Hematopoietic multipotent progenitor cell (in vitro differentiated cells): Measurements from ENCODE around the gene PQBP1. TPM values are rescaled to one million over a fixed set of nuclear protein-coding genes. Genes with fewer than 3 reads are reported as not detected.

Source experiments
- DNase-seq, 3 donors: peaks; one replicate each; pipeline ENCODE4 v3.0.0-alpha.2; 2011 to 2015; ENCODE audit warnings: low read depth in 2 of 3, low spot score in 2 of 3
- total RNA-seq: library from RNA; depleted of rRNA; stranded (reverse); fragments of >200 nt; gene quantifications from one replicate; pipeline ENCODE4 v1.2.3, GENCODE V29; 2012

Gene PQBP1
- total RNA-seq, 1 donor, result 89.9 TPM

DNA sequence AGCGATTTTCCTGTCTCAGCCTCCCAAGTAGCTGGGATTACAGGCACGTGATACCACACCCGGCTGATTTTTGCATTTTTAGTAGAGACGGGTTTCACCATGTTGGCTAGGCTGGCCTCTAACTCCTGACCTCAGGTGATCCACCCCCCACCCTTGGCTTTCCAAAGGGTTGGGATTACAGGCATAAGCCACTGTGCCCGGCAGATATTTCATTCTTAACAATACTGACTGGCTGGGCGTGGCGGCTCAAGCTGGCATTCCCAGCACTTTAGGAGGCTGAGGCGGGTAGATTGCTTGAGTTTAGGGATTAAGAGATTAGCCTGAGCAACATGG is 1.3 kb downstream of the PQBP1 start:
- no peak for DNase-seq

DNA sequence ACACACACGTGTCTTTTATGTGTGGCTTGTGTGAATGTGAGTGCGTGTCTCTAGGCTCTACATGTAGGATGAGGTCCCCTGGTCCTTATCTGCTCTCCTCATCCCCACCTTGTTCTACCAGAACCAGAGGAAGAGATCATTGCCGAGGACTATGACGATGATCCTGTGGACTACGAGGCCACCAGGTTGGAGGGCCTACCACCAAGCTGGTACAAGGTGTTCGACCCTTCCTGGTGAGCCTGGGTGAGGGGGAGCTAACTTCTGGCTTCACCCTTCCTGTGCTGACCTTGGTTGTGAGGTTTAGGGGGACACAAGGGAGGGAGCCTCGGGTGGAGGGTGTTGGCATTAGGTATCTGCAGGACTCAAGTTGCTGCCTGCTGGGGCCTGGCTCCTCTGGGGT is 3.3 kb downstream of the PQBP1 start:
- no peak for DNase-seq

GRCh38 chrX:48902135-48902534 is 4.4 kb downstream of the PQBP1 start:
- DNase-seq, result no peak

DNA sequence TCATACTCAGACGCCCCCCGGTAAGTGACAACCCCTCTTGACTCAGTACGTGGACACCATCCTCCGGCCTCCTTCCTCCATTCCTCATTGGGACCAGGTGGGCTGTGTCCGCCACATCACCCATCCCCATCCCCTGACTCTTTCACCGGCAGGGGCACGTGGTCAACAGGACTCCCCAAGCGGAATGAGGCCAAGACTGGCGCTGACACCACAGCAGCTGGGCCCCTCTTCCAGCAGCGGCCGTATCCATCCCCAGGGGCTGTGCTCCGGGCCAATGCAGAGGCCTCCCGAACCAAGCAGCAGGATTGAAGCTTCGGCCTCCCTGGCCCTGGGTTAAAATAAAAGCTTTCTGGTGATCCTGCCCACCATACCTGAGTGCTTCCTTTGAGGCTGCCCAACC is 5.0 kb downstream of the PQBP1 start:
- no peak for DNase-seq

GRCh38 chrX:48903290-48903689 is 5.6 kb downstream of the PQBP1 start:
- DNase-seq, result no peak

DNA sequence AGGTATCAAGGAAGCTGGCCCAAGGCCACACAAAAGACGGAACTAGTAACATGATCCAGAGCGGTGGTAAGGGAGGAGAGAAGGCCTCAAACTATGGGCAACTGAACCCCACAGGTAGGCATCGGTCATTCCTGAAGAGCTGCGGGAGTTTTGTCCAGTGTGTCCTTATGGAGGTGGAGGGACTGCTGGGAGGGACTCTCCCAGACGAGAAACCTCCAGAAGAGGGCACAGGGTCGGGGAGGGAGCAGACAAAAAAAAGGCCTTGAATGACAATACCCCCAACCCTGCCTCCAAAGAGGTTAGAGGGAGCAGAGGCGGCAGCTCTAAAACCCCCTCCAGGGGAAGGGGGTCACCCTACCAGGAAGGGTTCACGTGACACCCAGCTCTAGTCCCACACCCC is 6.5 kb downstream of the PQBP1 start:
- DNase-seq, result no peak

DNA sequence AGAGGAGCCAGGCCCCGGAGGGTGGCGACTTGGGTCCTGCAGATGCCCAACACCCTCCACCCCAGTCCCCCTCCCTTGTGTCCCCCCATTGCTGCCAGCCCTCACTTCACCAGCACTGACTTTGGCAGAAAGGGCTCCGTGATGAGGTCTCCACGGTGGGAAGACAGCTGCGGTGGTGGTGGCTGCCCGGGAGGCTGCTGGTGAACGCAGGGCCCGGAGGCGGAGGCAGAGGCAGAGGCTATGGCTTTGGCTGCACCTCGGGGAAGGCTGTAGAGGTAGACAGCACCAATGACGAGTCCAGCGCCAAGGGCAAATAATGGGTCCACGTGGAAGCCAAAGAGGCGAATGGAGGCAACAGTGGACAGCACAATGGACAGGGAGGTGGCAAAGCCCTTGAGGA is 6.9 kb downstream of the PQBP1 start:
- no peak for DNase-seq

DNA sequence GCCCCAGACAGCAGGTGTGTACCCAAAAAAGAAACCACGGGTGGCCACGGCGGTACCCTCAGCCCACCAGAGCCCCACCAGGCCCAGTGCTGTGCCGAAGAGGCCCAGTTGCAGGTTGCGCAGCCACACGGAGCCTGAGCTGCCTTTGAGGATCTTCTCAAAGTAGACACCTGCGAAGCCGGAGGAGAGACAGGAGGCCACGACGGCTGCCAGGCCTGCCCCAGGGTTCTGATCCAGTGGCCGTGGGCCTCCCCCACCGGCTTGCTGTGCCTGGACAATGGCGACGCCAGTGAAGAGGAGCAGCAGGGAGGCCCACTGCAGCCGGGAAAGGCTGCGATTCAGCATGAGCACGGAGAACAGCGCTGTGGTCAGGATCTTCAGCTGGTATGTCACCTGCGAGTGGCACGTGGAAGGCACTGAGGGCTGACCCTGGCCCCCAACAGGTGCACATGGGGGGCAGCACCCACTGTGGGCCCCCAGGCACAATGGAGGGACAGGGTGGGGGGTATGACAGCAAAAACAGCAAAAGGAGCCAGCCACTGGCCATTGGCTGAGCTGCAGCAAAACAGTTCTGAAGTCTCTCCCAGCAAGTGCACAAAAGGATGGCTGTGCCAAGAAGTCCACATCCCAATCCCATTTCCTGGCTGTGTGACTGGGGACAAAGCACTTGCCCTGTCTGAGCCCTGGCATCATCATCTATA is 7.5 kb downstream of the PQBP1 start:
- DNase-seq, result no peak

GRCh38 chrX:48908600-48908999 is 10.9 kb downstream of the PQBP1 start:
- no peak for DNase-seq

DNA sequence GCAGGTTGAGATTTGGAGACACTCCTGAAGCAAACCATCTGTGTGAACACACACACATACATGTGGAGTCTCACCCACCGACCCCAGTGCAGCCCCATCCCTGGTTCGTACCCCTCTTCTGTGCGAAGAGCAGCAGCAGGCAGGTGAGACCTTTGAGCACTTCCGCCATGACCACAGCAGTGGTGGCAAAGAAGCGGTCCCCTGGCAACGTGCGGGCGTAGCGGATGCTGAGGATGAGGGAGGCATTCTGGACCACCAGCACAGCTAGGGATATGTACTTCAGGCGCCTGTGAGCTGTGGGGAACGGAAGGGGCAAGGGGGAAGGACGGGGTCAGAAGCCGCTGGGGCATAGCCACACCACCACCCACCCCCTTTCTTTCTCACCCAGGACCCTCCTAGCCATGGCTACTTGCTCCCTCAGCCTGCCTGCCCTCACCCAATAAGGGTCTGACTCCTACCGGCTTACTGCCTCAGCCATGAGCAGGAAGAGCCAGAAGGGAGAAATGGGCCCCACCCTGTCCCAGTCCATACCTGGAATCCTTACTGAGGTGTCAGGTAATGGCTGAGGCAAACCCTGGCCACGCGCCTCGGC is 12.1 kb downstream of the PQBP1 start:
- DNase-seq, result no peak

DNA sequence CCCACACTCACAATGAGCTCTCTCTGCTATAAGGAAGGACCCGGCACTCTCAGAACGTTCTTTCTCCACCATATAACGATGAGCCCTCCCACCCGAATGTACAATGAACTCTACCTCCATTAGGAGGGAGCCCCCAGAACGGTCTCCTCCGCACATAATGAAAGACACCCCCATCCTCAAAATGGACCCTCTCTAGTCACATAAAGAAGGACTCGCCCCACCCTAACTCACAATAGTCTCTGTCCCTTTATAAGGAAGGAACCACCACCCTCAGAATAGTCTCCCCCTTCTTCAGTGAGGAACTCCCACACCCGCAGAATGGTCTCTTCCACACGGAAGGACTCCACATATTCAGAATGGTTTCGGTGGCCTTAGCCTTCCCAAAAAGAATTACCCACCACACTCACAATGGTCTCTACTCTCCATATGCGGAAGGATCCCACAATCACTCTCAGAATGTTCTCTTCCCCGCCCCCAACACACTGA is 13.2 kb downstream of the PQBP1 start:
- peak in 2 of 3 donors; percentile 39 to 50 for DNase-seq

- peak; percentile 68 to 86 (median 80) for DNase-seq
Observed at GRCh38 chrX:48911412-48912182, 13.9 kb downstream of the PQBP1 start, which contains the start of gene SLC35A2. Gene SLC35A2, minus strand, starts transcription at chrX:48911646. Its CDS starts 10 bp downstream, at chrX:48911636.

DNA sequence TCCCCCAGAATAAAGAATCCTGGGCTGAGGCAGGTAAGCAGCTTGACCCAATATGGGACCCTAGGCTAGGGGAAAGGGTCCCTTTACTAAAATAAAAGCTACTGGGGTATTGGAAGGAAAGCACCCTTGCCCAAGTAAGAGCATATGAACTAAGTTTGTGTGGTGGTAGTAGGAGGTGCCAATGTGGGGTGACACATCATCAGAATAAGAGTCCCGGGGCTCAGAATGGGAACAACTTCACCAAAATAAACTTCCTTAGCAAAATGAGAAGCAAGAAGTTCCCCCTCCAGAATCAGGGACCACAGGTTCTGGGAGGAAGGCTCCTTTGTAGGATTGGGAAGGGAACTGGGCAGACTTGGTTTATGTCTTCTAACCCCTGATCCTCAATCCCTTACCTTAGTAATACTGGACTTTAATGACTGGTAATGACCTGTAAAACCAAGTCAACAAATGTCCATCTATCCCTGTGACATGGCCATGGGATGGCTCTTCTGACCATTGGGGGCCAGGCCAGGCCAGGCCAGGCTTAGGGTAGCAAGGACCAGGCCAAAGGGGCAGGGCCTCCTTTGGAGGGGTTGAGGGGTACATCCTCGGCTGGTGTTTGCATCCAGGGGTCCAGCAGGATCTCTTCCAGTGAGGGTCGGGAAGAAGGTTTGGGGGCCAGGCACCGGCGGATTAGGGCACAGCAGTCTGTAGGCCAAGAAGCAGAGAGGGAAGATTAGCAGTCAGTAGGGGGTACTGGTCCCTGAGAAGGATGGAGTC is 16.1 kb downstream of the PQBP1 start:
- no peak for DNase-seq

DNA sequence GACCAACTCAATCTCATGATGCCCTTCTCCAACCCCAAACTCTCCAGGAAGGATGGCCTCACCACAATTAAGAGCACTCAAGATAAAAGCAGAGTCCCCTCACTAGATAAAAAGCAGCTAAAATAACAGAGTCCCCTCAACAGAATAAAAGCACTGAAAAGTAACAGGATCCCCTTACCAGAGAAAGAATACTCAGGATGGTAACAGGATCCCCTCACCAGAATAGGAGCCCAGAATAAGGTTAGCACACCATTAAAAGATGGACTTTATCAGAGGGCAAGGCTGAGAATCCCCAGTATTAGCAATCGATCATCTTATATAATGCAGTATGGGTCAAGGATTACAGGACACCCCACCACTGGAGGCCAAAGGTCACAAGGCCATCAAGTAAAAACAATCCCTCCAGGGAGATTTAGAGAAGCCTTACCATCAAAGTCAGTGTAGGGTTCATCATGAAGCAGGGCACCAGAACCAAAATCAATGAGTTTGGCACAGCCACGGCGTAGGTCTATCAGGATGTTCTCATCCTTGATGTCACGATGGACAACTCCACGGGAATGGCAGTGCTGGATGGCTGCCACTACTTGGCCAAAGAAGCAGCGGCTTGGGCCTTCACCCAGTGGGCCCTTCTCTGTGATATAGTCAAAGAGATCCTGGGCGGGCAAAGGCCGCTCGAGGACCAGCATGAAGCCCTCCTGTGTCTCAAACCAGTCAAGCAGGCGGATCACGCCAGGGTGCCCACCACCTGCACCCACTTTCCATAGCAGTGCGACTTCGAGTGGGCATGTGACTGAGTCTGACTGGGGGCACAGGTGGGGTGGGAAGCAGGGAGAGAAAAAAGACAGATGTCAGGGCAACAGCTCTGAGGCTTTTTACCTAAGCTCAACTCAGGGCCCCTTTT is 17.1 kb downstream of the PQBP1 start:
- no peak for DNase-seq

GRCh38 chrX:48917139-48918001 is 19.6 kb downstream of the PQBP1 start:
- DNase-seq, result peak; percentile 85 to 92 (median 87)

- no peak for DNase-seq
Observed at GRCh38 chrX:48918301-48918642, 20.5 kb downstream of the PQBP1 start.

GRCh38 chrX:48918643-48919340 is 21.1 kb downstream of the PQBP1 start, which contains the start of gene PIM2:
Gene PIM2, minus strand, starts transcription at chrX:48919024. Its CDS starts 190 bp downstream, at chrX:48918834.
- peak; percentile 71 to 96 (median 92) for DNase-seq

- DNase-seq, result peak in 1 of 3 donors; percentile 39
Observed at GRCh38 chrX:48919360-48919841, 21.7 kb downstream of the PQBP1 start.
